GM12878 (cell line): ENCODE measurements around the gene RAP1GAP2.

ENCODE experiments used
- CEBPB ChIP-seq, 2 experiments: fragments of 150-350 bp in 1 of 2; IDR thresholded peaks; 2 replicates each; pipeline ENCODE4 v1.6.1; 2012 to 2014; ENCODE audit warnings: low read depth in 2 of 2, low read length in 2 of 2, borderline replicate concordance in 1 of 2, inconsistent platforms in 1 of 2
- CHD2 ChIP-seq: IDR thresholded peaks from 2 replicates; pipeline ENCODE4 v1.6.1; 2011; ENCODE audit warnings: low read depth, low read length, improper control_type of control experiment, borderline replicate concordance
- CTCF ChIP-seq, 3 experiments: IDR thresholded peaks in 2 of 3; conservative IDR thresholded peaks in 1 of 3; 2 replicates each; pipeline ENCODE4 v1.5.1; 2011; ENCODE audit warnings: low read depth in 3 of 3, low read length in 3 of 3, mild to moderate bottlenecking in 3 of 3, control low read depth in 2 of 3, moderate library complexity in 2 of 3, inconsistent platforms in 1 of 3, mixed read lengths in 1 of 3; ENCODE audit not compliant: control insufficient read depth in 2 of 3, insufficient read depth in 1 of 3; ENCODE audit errors: extremely low read depth in 1 of 3
- EZH2 ChIP-seq: IDR thresholded peaks from 2 replicates; pipeline ENCODE4 v1.6.1; 2012; ENCODE audit warnings: low read depth, mild to moderate bottlenecking, control low read depth, inconsistent platforms, low read length, borderline replicate concordance; ENCODE audit not compliant: control insufficient read depth
- FOXK2 ChIP-seq: fragments of 450-650 bp; IDR thresholded peaks from 2 replicates; pipeline ENCODE4 v1.6.1; 2017; ENCODE audit warnings: mild to moderate bottlenecking, moderate library complexity
- NRF1 ChIP-seq: conservative IDR thresholded peaks from 2 replicates; pipeline ENCODE4 v1.6.1; 2011; ENCODE audit warnings: mild to moderate bottlenecking, low read depth, low read length, improper control_type of control experiment
- RCOR1 ChIP-seq: conservative IDR thresholded peaks from 2 replicates; pipeline ENCODE4 v1.6.1; 2012; ENCODE audit warnings: low read depth, low read length, improper control_type of control experiment
- SUZ12 ChIP-seq: fragments of 200-600 bp; sonication (generic); IDR thresholded peaks from one replicate; pipeline ENCODE4 v1.6.1; 2018; ENCODE audit warnings: antibody characterized with exemption, mild to moderate bottlenecking; ENCODE audit not compliant: unreplicated experiment
- YY1 ChIP-seq: IDR thresholded peaks from 2 replicates; pipeline ENCODE4 v1.6.1; 2011; ENCODE audit warnings: low read depth, mild to moderate bottlenecking, low read length
- ZBTB40 ChIP-seq: fragments of 450-650 bp; IDR thresholded peaks from 2 replicates; pipeline ENCODE4 v1.6.1; 2016; ENCODE audit warnings: mild to moderate bottlenecking, moderate library complexity, borderline replicate concordance

- TF ChIP-seq FOXK2 (no peak), EZH2 (no peak), RCOR1 (no peak), NRF1 (no peak), CTCF (IDR thresholded peaks at IDR 0.05 in 2 of 3, conservative IDR thresholded peaks at IDR 0.05 in 1 of 3; ENCODE audit: control insufficient read depth in 2 of 3, extremely low read depth in 1 of 3, insufficient read depth in 1 of 3, low read depth in 3 of 3, low read length in 3 of 3) (no peak), CEBPB (IDR thresholded peaks at IDR 0.05; ENCODE audit: borderline replicate concordance in 1 of 2, low read depth in 2 of 2, low read length in 2 of 2) (no peak), SUZ12 (no peak), CHD2 (no peak), YY1 (no peak), ZBTB40 (no peak)
Observed at GRCh38 chr17:2977157-2977556, 180.9 kb downstream of the RAP1GAP2 start.
